GM18517 (cell line): ENCODE data around the gene AATK.

Experiments
- ATAC-seq: cut with Tn5 transposase; IDR thresholded peaks from one replicate; pipeline ENCODE4 v1.9.1; 2021; ENCODE audit warnings: mild to moderate bottlenecking, moderate library complexity; ENCODE audit not compliant: unreplicated experiment

The AATK gene

GRCh38 chr17:81166033-81166492, at the start of gene AATK:
AATK (minus strand) TSS chr17:81166221; CDS start chr17:81165992, 229 bp downstream.
- no peak for ATAC-seq

- no peak for ATAC-seq
Measured at GRCh38 chr17:81213978-81214377, 48.0 kb upstream of the AATK start.

- ATAC-seq, result no peak
Measured at GRCh38 chr17:81212365-81212764, 46.3 kb upstream of the AATK start.

GRCh38 chr17:81210868-81211267, 44.8 kb upstream of the AATK start:
- no peak for ATAC-seq

- no peak for ATAC-seq
Measured at GRCh38 chr17:81210466-81210865, 44.4 kb upstream of the AATK start.

- no peak for ATAC-seq
Measured at GRCh38 chr17:81209141-81209540, 43.1 kb upstream of the AATK start.

GRCh38 chr17:81208651-81209050, 42.6 kb upstream of the AATK start:
- ATAC-seq, result no peak

- no peak for ATAC-seq
Measured at GRCh38 chr17:81207610-81208581, 41.9 kb upstream of the AATK start.

GRCh38 chr17:81206657-81207056, 40.6 kb upstream of the AATK start:
- ATAC-seq, result no peak

- no peak for ATAC-seq
Measured at GRCh38 chr17:81206166-81206565, 40.1 kb upstream of the AATK start.

GRCh38 chr17:81204578-81204977, 38.6 kb upstream of the AATK start:
- ATAC-seq, result no peak

GRCh38 chr17:81203136-81203535, 37.1 kb upstream of the AATK start:
- no peak for ATAC-seq

- no peak for ATAC-seq
Measured at GRCh38 chr17:81202318-81202717, 36.3 kb upstream of the AATK start.

GRCh38 chr17:81200695-81201580, 34.9 kb upstream of the AATK start:
- no peak for ATAC-seq

GRCh38 chr17:81200201-81200600, 34.2 kb upstream of the AATK start:
- ATAC-seq, result no peak

GRCh38 chr17:81199482-81199830, 33.4 kb upstream of the AATK start:
- ATAC-seq, result no peak

GRCh38 chr17:81198826-81199481, 32.9 kb upstream of the AATK start:
- ATAC-seq, result no peak

GRCh38 chr17:81197831-81198490, 31.9 kb upstream of the AATK start:
- ATAC-seq, result no peak

GRCh38 chr17:81197409-81197795, 31.4 kb upstream of the AATK start:
- ATAC-seq, result no peak
